Measurements from ENCODE around the gene NUDT2.

- TF ChIP-seq POLR2A (IDR thresholded peaks at IDR 0.05), result no peak
- TF ChIP-seq, protein P1, sequence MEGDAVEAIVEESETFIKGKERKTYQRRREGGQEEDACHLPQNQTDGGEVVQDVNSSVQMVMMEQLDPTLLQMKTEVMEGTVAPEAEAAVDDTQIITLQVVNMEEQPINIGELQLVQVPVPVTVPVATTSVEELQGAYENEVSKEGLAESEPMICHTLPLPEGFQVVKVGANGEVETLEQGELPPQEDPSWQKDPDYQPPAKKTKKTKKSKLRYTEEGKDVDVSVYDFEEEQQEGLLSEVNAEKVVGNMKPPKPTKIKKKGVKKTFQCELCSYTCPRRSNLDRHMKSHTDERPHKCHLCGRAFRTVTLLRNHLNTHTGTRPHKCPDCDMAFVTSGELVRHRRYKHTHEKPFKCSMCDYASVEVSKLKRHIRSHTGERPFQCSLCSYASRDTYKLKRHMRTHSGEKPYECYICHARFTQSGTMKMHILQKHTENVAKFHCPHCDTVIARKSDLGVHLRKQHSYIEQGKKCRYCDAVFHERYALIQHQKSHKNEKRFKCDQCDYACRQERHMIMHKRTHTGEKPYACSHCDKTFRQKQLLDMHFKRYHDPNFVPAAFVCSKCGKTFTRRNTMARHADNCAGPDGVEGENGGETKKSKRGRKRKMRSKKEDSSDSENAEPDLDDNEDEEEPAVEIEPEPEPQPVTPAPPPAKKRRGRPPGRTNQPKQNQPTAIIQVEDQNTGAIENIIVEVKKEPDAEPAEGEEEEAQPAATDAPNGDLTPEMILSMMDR (IDR thresholded peaks at IDR 0.05), result no peak
Observed at GRCh38 chr9:34386656-34387055, 57.3 kb downstream of the NUDT2 start.

Data from transverse colon (tissue), 3 donors.